Stimulated activated naive CD8-positive, alpha-beta T cell treated with anti-CD3 and anti-CD28 coated beads, Interleukin-15, Interleukin-2, amounts not matched to agents 100 ng/mL and 50 ng/mL, for 24 hours (primary cell): ENCODE measurements around the gene P2RX4.

Experiments used
- H3K27ac Mint-ChIP-seq: one replicate; pipeline ENCODE4 v1.8.0; 2021; ENCODE audit warnings: mild to moderate bottlenecking, mixed read lengths
- H3K27me3 Mint-ChIP-seq: one replicate; pipeline ENCODE4 v1.8.0; 2021; ENCODE audit warnings: mixed read lengths
- H3K36me3 Mint-ChIP-seq: one replicate; pipeline ENCODE4 v1.8.0; 2021; ENCODE audit warnings: low read depth, mixed read lengths
- H3K4me1 Mint-ChIP-seq: one replicate; pipeline ENCODE4 v1.8.0; 2021; ENCODE audit warnings: low read depth, mixed read lengths
- H3K4me3 Mint-ChIP-seq: one replicate; pipeline ENCODE4 v1.8.0; 2021; ENCODE audit warnings: mild to moderate bottlenecking, mixed read lengths
- H3K9me3 Mint-ChIP-seq: one replicate; pipeline ENCODE4 v1.8.0; 2021; ENCODE audit warnings: mixed read lengths

Gene P2RX4

DNA sequence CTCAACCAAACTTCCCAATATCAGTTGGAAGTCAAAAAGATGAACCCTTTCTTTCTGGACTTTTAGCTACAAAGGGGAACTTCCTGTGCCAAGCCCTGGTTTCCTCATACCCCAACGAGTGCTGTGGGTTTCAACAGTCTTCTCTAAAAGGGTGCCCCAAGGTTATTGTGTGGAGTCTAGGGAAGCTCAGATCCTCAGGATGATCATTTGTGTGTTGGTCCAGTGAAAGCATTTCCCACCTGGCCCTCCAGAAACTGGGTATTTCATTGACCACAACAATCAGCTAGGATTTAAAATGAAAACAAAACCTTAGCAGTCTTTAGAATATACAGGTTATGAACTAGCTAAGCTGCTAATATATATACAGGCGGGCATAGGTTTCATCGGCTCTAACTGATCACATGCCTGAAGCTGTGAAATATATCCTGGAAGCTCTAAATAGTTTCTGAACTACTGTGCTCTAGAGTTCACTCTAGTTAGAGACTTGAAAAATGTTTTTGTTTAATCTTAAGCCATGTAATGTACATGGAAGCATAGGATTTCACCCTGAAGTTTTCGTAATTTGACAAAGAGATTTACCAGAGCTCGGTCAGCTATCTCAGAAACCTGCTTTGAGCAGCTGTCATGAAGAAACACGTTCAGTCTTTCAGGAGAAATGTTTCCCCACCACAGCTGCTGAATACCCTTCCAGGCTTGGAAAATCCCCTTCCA is 29.6 kb downstream of the P2RX4 start:
- peak overlapping the region; percentile 94 for H3K27ac Mint-ChIP-seq
- no peak overlapping the region for H3K4me3 Mint-ChIP-seq
- H3K4me1 Mint-ChIP-seq, result peaks cover 36% of the 10 kb centered on the region
- no peaks in the 10 kb centered on the region for H3K9me3 Mint-ChIP-seq
- peaks cover 43% of the 10 kb centered on the region for H3K36me3 Mint-ChIP-seq
- no peaks in the 10 kb centered on the region for H3K27me3 Mint-ChIP-seq

GRCh38 chr12:121240062-121240420 is 30.1 kb downstream of the P2RX4 start:
- Mint-ChIP-seq H3K36me3 (peaks cover 38% of the 10 kb centered on the region), H3K4me3 (peak overlapping the region; percentile 59), H3K9me3 (no peaks in the 10 kb centered on the region), H3K27ac (peak overlapping the region; percentile 94), H3K4me1 (peaks cover 36% of the 10 kb centered on the region), H3K27me3 (no peaks in the 10 kb centered on the region)

- H3K4me3 Mint-ChIP-seq, result peak overlapping the region; percentile 59
- no peaks in the 10 kb centered on the region for H3K9me3 Mint-ChIP-seq
- no peaks in the 10 kb centered on the region for H3K27me3 Mint-ChIP-seq
- peaks cover 36% of the 10 kb centered on the region for H3K4me1 Mint-ChIP-seq
- peaks cover 38% of the 10 kb centered on the region for H3K36me3 Mint-ChIP-seq
- peak overlapping the region; percentile 94 for H3K27ac Mint-ChIP-seq
These were observed 30.7 kb downstream of the P2RX4 start for GRCh38 chr12:121240484-121241101.

- peaks cover 36% of the 10 kb centered on the region for H3K4me1 Mint-ChIP-seq
- H3K9me3 Mint-ChIP-seq, result no peaks in the 10 kb centered on the region
- H3K4me3 Mint-ChIP-seq, result peak overlapping the region; percentile 59
- peak overlapping the region; percentile 94 for H3K27ac Mint-ChIP-seq
- peaks cover 31% of the 10 kb centered on the region for H3K36me3 Mint-ChIP-seq
- no peaks in the 10 kb centered on the region for H3K27me3 Mint-ChIP-seq
These were observed 31.4 kb downstream of the P2RX4 start for GRCh38 chr12:121241156-121241970.

DNA sequence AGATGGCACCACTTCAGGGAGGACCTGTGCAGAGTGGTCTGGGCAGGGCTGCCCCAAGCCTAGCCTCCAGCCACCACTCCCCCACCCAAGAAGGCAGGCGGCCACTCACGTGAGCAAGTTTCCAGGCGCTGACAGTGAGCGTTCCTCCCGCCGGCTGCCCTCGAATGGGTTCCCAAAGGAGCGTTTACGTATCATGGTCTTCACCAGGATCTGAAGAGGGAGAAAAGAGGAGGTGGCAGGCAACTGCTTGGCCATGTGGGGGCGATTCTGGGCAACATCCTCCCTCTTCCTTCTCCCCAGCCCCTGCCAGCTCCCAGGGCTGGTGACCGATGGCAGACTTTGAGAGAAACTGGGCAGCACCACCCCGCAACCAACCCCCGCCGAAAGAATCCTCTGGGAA is 35.1 kb downstream of the P2RX4 start:
- no peak overlapping the region for H3K4me3 Mint-ChIP-seq
- peaks cover 33% of the 10 kb centered on the region for H3K36me3 Mint-ChIP-seq
- H3K9me3 Mint-ChIP-seq, result no peaks in the 10 kb centered on the region
- peaks cover 25% of the 10 kb centered on the region for H3K4me1 Mint-ChIP-seq
- no peak overlapping the region for H3K27ac Mint-ChIP-seq
- no peaks in the 10 kb centered on the region for H3K27me3 Mint-ChIP-seq

GRCh38 chr12:121245951-121246350 is 36.0 kb downstream of the P2RX4 start:
- Mint-ChIP-seq H3K4me1 (peaks cover 16% of the 10 kb centered on the region), H3K36me3 (peaks cover 33% of the 10 kb centered on the region), H3K4me3 (no peak overlapping the region), H3K27me3 (no peaks in the 10 kb centered on the region), H3K9me3 (no peaks in the 10 kb centered on the region), H3K27ac (no peak overlapping the region)

DNA sequence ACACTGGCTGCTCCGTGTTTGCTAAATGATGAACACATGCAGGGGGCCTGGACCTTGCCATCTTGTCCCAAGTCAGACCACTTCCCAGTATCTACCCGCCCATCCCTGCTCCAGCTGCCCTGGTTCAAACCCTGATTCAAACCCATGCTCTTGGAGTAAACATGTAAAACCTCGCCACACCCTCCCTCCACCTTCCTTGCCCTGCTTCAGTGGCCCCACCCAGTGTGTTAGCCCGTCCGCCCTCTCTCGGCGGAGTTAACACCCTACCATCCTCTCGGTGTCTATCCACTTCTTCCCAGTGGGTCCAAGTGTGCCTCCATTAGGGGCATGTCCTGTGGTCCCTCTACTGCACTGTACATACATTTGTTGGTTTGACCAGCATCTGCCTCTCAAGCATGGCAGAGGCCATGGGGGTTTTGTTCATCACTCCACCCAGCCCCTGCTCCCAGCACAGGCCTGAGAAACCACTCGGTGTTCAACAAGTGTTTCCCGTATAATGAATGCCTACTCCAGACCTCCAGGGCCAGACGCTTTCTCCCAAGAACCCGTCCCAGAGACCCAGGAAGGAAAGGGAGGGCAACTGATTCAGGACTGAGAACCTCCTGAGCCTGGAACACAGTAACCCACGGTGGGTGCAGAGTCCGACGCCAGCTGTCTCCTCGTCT is 37.1 kb downstream of the P2RX4 start:
- Mint-ChIP-seq H3K4me3 (no peak overlapping the region), H3K27me3 (no peaks in the 10 kb centered on the region), H3K36me3 (peaks cover 41% of the 10 kb centered on the region), H3K4me1 (peaks cover 5% of the 10 kb centered on the region), H3K9me3 (no peaks in the 10 kb centered on the region), H3K27ac (no peak overlapping the region)

DNA sequence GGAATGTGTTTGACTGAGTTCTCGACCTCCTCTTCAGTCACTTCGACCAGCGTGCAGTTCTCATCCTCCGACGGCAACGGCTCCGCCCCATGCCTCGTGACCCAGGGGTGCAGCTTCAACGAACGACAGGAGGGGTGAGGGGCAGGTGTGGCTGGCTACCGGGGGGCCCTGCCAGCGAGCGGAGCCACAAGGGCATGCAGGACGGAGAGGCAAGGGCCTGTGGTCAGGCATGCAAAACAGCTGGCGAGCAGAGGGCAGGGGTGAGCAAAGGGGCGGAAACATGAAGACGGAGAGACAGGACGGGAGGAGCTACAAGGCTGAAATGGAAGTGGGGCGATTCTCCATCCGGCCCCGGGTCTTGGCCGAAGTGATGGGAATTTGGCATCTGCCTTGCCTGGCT is 38.7 kb downstream of the P2RX4 start:
- Mint-ChIP-seq H3K4me3 (no peak overlapping the region), H3K36me3 (peaks cover 49% of the 10 kb centered on the region), H3K27me3 (no peaks in the 10 kb centered on the region), H3K4me1 (peaks cover 3% of the 10 kb centered on the region), H3K27ac (no peak overlapping the region), H3K9me3 (no peaks in the 10 kb centered on the region)

GRCh38 chr12:121250359-121250758 is 40.4 kb downstream of the P2RX4 start:
- no peak overlapping the region for H3K27ac Mint-ChIP-seq
- H3K27me3 Mint-ChIP-seq, result no peaks in the 10 kb centered on the region
- H3K4me3 Mint-ChIP-seq, result no peak overlapping the region
- no peaks in the 10 kb centered on the region for H3K9me3 Mint-ChIP-seq
- H3K36me3 Mint-ChIP-seq, result peaks cover 61% of the 10 kb centered on the region
- peaks cover 4% of the 10 kb centered on the region for H3K4me1 Mint-ChIP-seq

DNA sequence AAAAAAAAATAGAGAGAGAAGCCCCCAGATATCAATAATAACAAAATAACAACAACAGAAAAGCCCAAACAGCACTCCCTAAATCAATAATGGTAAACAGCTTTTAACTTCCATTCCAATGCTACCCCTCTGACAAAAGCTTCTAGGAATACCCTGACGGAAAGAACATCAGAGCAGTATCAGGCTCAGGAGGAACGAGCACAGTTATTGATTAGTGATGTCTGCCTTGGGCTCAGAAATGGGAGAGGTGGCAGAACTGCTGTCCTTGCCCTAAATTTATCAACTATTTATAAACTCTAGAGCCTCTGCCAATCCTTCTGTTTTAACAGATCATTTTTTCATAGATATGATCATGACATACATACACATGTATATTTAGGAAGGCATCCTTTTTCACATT is 41.9 kb downstream of the P2RX4 start:
- no peaks in the 10 kb centered on the region for H3K9me3 Mint-ChIP-seq
- H3K4me1 Mint-ChIP-seq, result peaks cover 4% of the 10 kb centered on the region
- no peak overlapping the region for H3K27ac Mint-ChIP-seq
- H3K36me3 Mint-ChIP-seq, result peaks cover 71% of the 10 kb centered on the region
- H3K4me3 Mint-ChIP-seq, result no peak overlapping the region
- no peaks in the 10 kb centered on the region for H3K27me3 Mint-ChIP-seq

- H3K4me1 Mint-ChIP-seq, result peaks cover 4% of the 10 kb centered on the region
- H3K27me3 Mint-ChIP-seq, result no peaks in the 10 kb centered on the region
- no peak overlapping the region for H3K4me3 Mint-ChIP-seq
- peaks cover 67% of the 10 kb centered on the region for H3K36me3 Mint-ChIP-seq
- H3K9me3 Mint-ChIP-seq, result no peaks in the 10 kb centered on the region
- no peak overlapping the region for H3K27ac Mint-ChIP-seq
These were observed 42.9 kb downstream of the P2RX4 start for GRCh38 chr12:121252712-121253345.

DNA sequence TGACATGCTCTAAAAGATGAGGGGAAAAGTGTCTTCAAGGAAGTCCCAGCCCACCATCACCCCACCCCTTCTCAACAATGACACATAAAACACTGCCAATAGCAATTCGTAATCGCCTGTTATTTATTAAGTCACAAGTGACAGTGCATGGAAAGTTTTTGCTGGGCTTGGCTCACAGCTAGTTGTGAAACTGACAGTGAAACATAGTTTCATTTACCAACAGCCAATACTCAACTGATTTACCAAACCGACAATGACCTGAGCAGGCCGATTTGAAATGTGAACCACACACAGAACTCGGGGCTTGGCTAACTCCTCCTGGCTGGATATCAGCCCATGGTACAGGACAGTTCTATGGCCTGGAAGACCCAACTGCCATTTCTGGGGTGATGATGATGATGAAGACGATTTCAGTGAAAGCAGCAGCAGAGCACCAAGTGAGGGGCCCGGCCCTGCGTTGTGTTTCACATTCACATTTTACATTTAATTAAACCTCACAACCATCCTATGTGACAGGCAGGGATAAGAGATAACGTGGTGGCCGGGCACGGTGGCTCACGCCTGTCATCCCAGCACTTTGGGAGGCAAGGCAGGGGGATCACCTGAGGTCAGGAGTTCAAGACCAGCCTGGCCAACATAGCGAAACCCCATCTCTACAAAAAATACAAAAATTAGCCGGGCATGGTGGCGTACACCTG is 43.9 kb downstream of the P2RX4 start:
- Mint-ChIP-seq H3K27ac (no peak overlapping the region), H3K27me3 (no peaks in the 10 kb centered on the region), H3K4me1 (peaks cover 4% of the 10 kb centered on the region), H3K9me3 (no peaks in the 10 kb centered on the region), H3K36me3 (peaks cover 73% of the 10 kb centered on the region), H3K4me3 (no peak overlapping the region)

DNA sequence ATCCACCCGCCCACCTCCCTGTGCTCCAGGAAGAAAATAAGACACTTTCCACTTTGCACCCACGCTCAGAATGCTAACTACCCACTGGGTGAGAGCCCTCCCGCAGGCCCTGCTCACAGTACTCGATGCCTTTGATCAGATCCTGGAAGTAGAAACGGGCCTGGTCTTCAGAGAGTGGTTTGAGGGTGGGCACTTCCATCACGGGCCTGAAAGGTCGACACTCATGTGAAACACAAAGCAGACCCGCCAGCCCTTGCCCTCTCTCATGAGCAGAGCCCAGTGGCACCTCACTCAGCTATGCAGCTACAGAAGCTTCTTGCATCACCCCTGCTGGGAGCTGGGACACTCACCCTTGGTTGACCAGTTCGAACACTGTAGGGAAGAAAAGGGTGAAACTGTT is 45.5 kb downstream of the P2RX4 start:
- no peaks in the 10 kb centered on the region for H3K27me3 Mint-ChIP-seq
- no peaks in the 10 kb centered on the region for H3K9me3 Mint-ChIP-seq
- H3K4me1 Mint-ChIP-seq, result peaks cover 4% of the 10 kb centered on the region
- H3K36me3 Mint-ChIP-seq, result peaks cover 77% of the 10 kb centered on the region
- no peak overlapping the region for H3K4me3 Mint-ChIP-seq
- H3K27ac Mint-ChIP-seq, result no peak overlapping the region
